H1 (cell line): ENCODE measurements around the gene ENO3. TPM values are rescaled to one million over a fixed set of nuclear protein-coding genes. Genes with fewer than 3 reads are reported as not detected.

ENCODE experiments used
- CTCF ChIA-PET: fragments of 300-600 bp; sonication (Branson Sonifier 250); formaldehyde crosslinking; loops from one replicate; lab custom pipeline; 2021; ENCODE audit not compliant: partially characterized antibody; lab: Charles Lee
- POLR2A ChIA-PET: fragments of 300-600 bp; sonication (Branson Sonifier 250); formaldehyde crosslinking; loops from one replicate; lab custom pipeline; 2021; ENCODE audit warnings: inconsistent platforms; ENCODE audit not compliant: partially characterized antibody; lab: Charles Lee
- DNase-seq, 2 experiments: peaks; one replicate each; pipeline versions ENCODE4 v3.0.0 to v3.0.0-alpha.2; 2010 to 2022; ENCODE audit warnings: low spot score in 2 of 2, low read depth in 1 of 2, mixed read lengths in 1 of 2
- FAIRE-seq: peaks from 2 replicates; lab custom pipeline; 2011; peaks lifted over from hg19 to GRCh38; lab: Jason Lieb, UNC
- H2AFZ ChIP-seq: 2 replicates; pipeline ENCODE4 v1.8.1; 2012; ENCODE audit warnings: low read length, inconsistent platforms
- H2AK5ac ChIP-seq: 2 replicates; pipeline ENCODE4 v1.6.1; 2013; ENCODE audit warnings: low read depth, low read length
- H2BK120ac ChIP-seq: replicated peaks from 2 replicates; pipeline ENCODE3; 2013; ENCODE audit warnings: low read depth, low read length, inconsistent platforms
- H2BK12ac ChIP-seq: 2 replicates; pipeline ENCODE4 v1.6.1; 2013; ENCODE audit warnings: low read depth, low read length
- H2BK15ac ChIP-seq: 2 replicates; pipeline ENCODE4 v1.6.1; 2013; ENCODE audit warnings: low read length
- H2BK20ac ChIP-seq: 2 replicates; pipeline ENCODE4 v1.6.1; 2013; ENCODE audit warnings: low read length
- H2BK5ac ChIP-seq: 2 replicates; pipeline ENCODE4 v1.6.1; 2013; ENCODE audit warnings: low read depth, low read length
- H3K14ac ChIP-seq: 2 replicates; pipeline ENCODE4 v1.6.1; 2013; ENCODE audit warnings: inconsistent platforms; ENCODE audit not compliant: insufficient read length
- H3K18ac ChIP-seq: 2 replicates; pipeline ENCODE4 v1.6.1; 2013; ENCODE audit warnings: low read length; ENCODE audit errors: extremely low read depth
- H3K23ac ChIP-seq: 2 replicates; pipeline ENCODE4 v1.6.1; 2013; ENCODE audit warnings: inconsistent platforms; ENCODE audit not compliant: insufficient read length
- H3K23me2 ChIP-seq: 2 replicates; pipeline ENCODE4 v1.6.1; 2013; ENCODE audit warnings: low read depth, low read length
- H3K27ac ChIP-seq: 2 replicates; pipeline ENCODE4 v1.6.1; 2011; ENCODE audit warnings: low read depth, low read length, inconsistent platforms
- H3K27me3 ChIP-seq, 4 experiments: replicated peaks in 1 of 4; 1 replicate in 1 of 4; 2 replicates in 3 of 4; pipeline versions ENCODE4 v1.6.1 to v1.8.1; 2011 to 2013; ENCODE audit warnings: low read length in 3 of 4, mild to moderate bottlenecking in 3 of 4, inconsistent platforms in 2 of 4, mixed read lengths in 2 of 4, moderate library complexity in 1 of 4; ENCODE audit not compliant: control insufficient read depth in 3 of 4, insufficient read depth in 3 of 4; ENCODE audit errors: extremely low read depth in 1 of 4
- H3K36me3 ChIP-seq, 4 experiments: 2 replicates each; pipeline versions ENCODE4 v1.6.1 to v1.8.1; 2011 to 2013; ENCODE audit warnings: mild to moderate bottlenecking in 4 of 4, low read length in 3 of 4, moderate library complexity in 2 of 4, control low read depth in 1 of 4, inconsistent platforms in 1 of 4; ENCODE audit not compliant: insufficient read depth in 4 of 4, control insufficient read depth in 2 of 4
- H3K4ac ChIP-seq: replicated peaks from 2 replicates; pipeline ENCODE3; 2013; ENCODE audit warnings: low read length, low read depth, mixed read lengths, inconsistent platforms; ENCODE audit not compliant: insufficient read length
- H3K4me1 ChIP-seq, 4 experiments: replicated peaks in 1 of 4; 1 replicate in 1 of 4; 2 replicates in 3 of 4; pipeline versions ENCODE4 v1.6.1 to v1.8.1; 2011 to 2013; ENCODE audit warnings: low read length in 3 of 4, inconsistent platforms in 2 of 4, mixed read lengths in 1 of 4; ENCODE audit not compliant: insufficient read depth in 4 of 4, control insufficient read depth in 3 of 4
- H3K4me2 ChIP-seq, 2 experiments: 2 replicates each; pipeline versions ENCODE4 v1.6.1 to v1.8.1; 2011 to 2013; ENCODE audit warnings: low read depth in 2 of 2, low read length in 2 of 2, control low read depth in 1 of 2, inconsistent platforms in 1 of 2, mild to moderate bottlenecking in 1 of 2; ENCODE audit not compliant: insufficient read depth in 1 of 2
- H3K4me3 ChIP-seq, 4 experiments: fragments of 200-600, 300-600 bp in 1 of 4; sonication (generic), shearing (Covaris generic), sonication (Bioruptor Twin) in 1 of 4; 2 replicates each; pipeline versions ENCODE4 v1.5.1 to v1.8.1; 2011 to 2016; ENCODE audit warnings: low read length in 4 of 4, low read depth in 3 of 4, control low read depth in 2 of 4, inconsistent platforms in 2 of 4, mild to moderate bottlenecking in 2 of 4, mixed read lengths in 1 of 4, moderate library complexity in 1 of 4; ENCODE audit not compliant: insufficient read depth in 2 of 4; ENCODE audit errors: extremely low read depth in 1 of 4
- H3K56ac ChIP-seq: replicated peaks from 2 replicates; pipeline ENCODE3; 2013; ENCODE audit warnings: low read depth, mild to moderate bottlenecking, mixed read lengths, low read length, inconsistent platforms; ENCODE audit not compliant: insufficient read length
- H3K79me1 ChIP-seq: 2 replicates; pipeline ENCODE4 v1.6.1; 2013; ENCODE audit warnings: low read depth, low read length, control low read depth
- H3K79me2 ChIP-seq, 2 experiments: 2 replicates each; pipeline versions ENCODE4 v1.6.1 to v1.8.1; 2012 to 2013; ENCODE audit warnings: low read length in 2 of 2, mild to moderate bottlenecking in 2 of 2, inconsistent platforms in 1 of 2; ENCODE audit not compliant: insufficient read depth in 2 of 2, control insufficient read depth in 1 of 2
- H3K9ac ChIP-seq, 4 experiments: replicated peaks in 1 of 4; 1 replicate in 1 of 4; 2 replicates in 3 of 4; pipeline versions ENCODE4 v1.6.1 to v1.8.1; 2011 to 2013; ENCODE audit warnings: low read depth in 3 of 4, low read length in 3 of 4, control low read depth in 2 of 4, mild to moderate bottlenecking in 2 of 4, moderate library complexity in 2 of 4, inconsistent platforms in 1 of 4; ENCODE audit errors: extremely low read depth in 1 of 4
- H3K9me3 ChIP-seq, 2 experiments: 2 replicates each; pipeline versions ENCODE4 v1.6.1 to v1.8.1; 2012 to 2013; ENCODE audit warnings: mild to moderate bottlenecking in 2 of 2, moderate library complexity in 2 of 2, control low read depth in 1 of 2, inconsistent platforms in 1 of 2, low read depth in 1 of 2, low read length in 1 of 2, mixed read lengths in 1 of 2; ENCODE audit not compliant: insufficient read depth in 2 of 2
- H4K20me1 ChIP-seq, 2 experiments: replicated peaks in 1 of 2; 2 replicates each; pipeline versions ENCODE3 to v1.8.1; 2011 to 2013; ENCODE audit warnings: inconsistent platforms in 2 of 2, low read length in 2 of 2, mild to moderate bottlenecking in 1 of 2; ENCODE audit not compliant: insufficient read depth in 2 of 2, control insufficient read depth in 1 of 2
- H4K5ac ChIP-seq: 2 replicates; pipeline ENCODE4 v1.6.1; 2013; ENCODE audit warnings: low read length, low read depth, mixed read lengths, inconsistent platforms; ENCODE audit not compliant: insufficient read length
- H4K8ac ChIP-seq: 2 replicates; pipeline ENCODE4 v1.8.0; 2013; ENCODE audit warnings: mild to moderate bottlenecking, moderate library complexity, low read length, inconsistent platforms; ENCODE audit not compliant: insufficient read depth; ENCODE audit errors: extremely low read depth
- H4K91ac ChIP-seq: replicated peaks from 2 replicates; pipeline ENCODE3; 2013; ENCODE audit warnings: low read length, mixed read lengths, inconsistent platforms; ENCODE audit not compliant: insufficient read length
- E2F6 ChIP-seq: IDR thresholded peaks from 2 replicates; pipeline ENCODE4 v1.6.1; 2012; ENCODE audit warnings: inconsistent platforms
- HDAC2 ChIP-seq, 2 experiments: fragments of 300-600 bp in 1 of 2; sonication (generic) in 1 of 2; IDR thresholded peaks; 2 replicates each; pipeline ENCODE4 v1.6.1; 2011 to 2012; ENCODE audit warnings: low read depth in 2 of 2, low read length in 2 of 2, mild to moderate bottlenecking in 2 of 2, moderate library complexity in 2 of 2, borderline replicate concordance in 1 of 2, inconsistent platforms in 1 of 2
- JUN ChIP-seq: IDR thresholded peaks from 2 replicates; pipeline ENCODE4 v1.6.1; 2011; ENCODE audit warnings: low read depth, mild to moderate bottlenecking, improper control_type of control experiment, low read length
- KDM4A ChIP-seq: IDR thresholded peaks from one replicate; pipeline ENCODE4 v1.7.1; 2012; ENCODE audit warnings: low read depth, mild to moderate bottlenecking, moderate library complexity, low read length, inconsistent platforms; ENCODE audit not compliant: severe bottlenecking
- KDM5A ChIP-seq: fragments of 200-600 bp; IDR thresholded peaks from 2 replicates; pipeline ENCODE4 v1.7.1; 2012; ENCODE audit warnings: mild to moderate bottlenecking, low read length, inconsistent platforms, mixed read lengths
- NRF1 ChIP-seq: IDR thresholded peaks from 2 replicates; pipeline ENCODE4 v1.6.1; 2011; ENCODE audit warnings: mild to moderate bottlenecking, low read depth, low read length, improper control_type of control experiment
- SIN3A ChIP-seq, 2 experiments: IDR thresholded peaks in 1 of 2; conservative IDR thresholded peaks in 1 of 2; 2 replicates each; pipeline ENCODE4 v1.6.1; 2011 to 2012; ENCODE audit warnings: low read length in 2 of 2, improper control_type of control experiment in 1 of 2, low read depth in 1 of 2, mild to moderate bottlenecking in 1 of 2
- SIRT6 ChIP-seq: IDR thresholded peaks from one replicate; pipeline ENCODE4 v1.7.1; 2012; ENCODE audit warnings: low read length, inconsistent platforms
- SP1 ChIP-seq: IDR thresholded peaks from 2 replicates; pipeline ENCODE4 v1.6.1; 2011; ENCODE audit warnings: low read depth, low read length
- SP2 ChIP-seq: IDR thresholded peaks from 2 replicates; pipeline ENCODE4 v1.6.1; 2012; ENCODE audit warnings: mild to moderate bottlenecking, low read length, inconsistent platforms
- SUZ12 ChIP-seq: fragments of 200-600 bp; sonication (generic); IDR thresholded peaks from 2 replicates; pipeline ENCODE4 v1.6.1; 2012; ENCODE audit warnings: mild to moderate bottlenecking, inconsistent platforms, low read length, moderate library complexity, mixed read lengths
- TBP ChIP-seq: IDR thresholded peaks from 2 replicates; pipeline ENCODE4 v1.6.1; 2011; ENCODE audit warnings: low read depth, low read length, improper control_type of control experiment
- WGBS, 2 experiments: shearing (Covaris generic) in 1 of 2; methylation state at CpG; one replicate each; pipeline versions ENCODE4 v1.1.6 to v1.1.7; 2013 to 2015; ENCODE audit warnings: low lambda C conversion rate in 2 of 2, mixed read lengths in 2 of 2, inconsistent platforms in 1 of 2, low coverage in 1 of 2, missing lambda C conversion rate in 1 of 2; ENCODE audit not compliant: insufficient replicate concordance in 2 of 2, insufficient coverage in 1 of 2, insufficient read length in 1 of 2; ENCODE audit errors: extremely low coverage in 1 of 2, missing lambda C conversion rate in 1 of 2; 5-methylcytosine and 5-hydroxymethylcytosine counted together
- polyA plus RNA-seq, 7 experiments: library from polyadenylated mRNA; depleted of rRNA in 3 of 7; stranded (reverse) in 5 of 7; unstranded in 2 of 7; fragments of >200 nt in 5 of 7; fragments of 200-250 nt in 2 of 7; gene quantifications; 1 replicate in 5 of 7; 2 replicates in 1 of 7; 4 replicates in 1 of 7; pipeline versions ENCODE4 v1.2.1 to v1.2.3, GENCODE V29; 2011 to 2013; ENCODE audit warnings: missing spikeins in 2 of 7, mixed read lengths in 2 of 7
- total RNA-seq: library from RNA; stranded (reverse); fragmentation: NEBNext Ultra II Directional; extraction: Animal tissue kit (Norgen Biotek cat#: 25700); gene quantifications from 2 replicates; pipeline ENCODE4 v1.2.1, GENCODE V29; 2021

The ENO3 gene
- total and polyA plus RNA-seq, 2 of the 8 experiments (the other 6 are each of a cell fraction or from before 2014, with no cell fraction given): 25.0 to 25.7 TPM

GRCh38 chr17:4970273-4970672 is 19.4 kb downstream of the ENO3 start:
- Histone ChIP-seq H3K4me2 (no peak overlapping the region; a peak in 1 of 4 replicates), H3K4ac (no peak overlapping the region), H4K20me1 (peaks cover 2 to 11% of the 10 kb centered on the region in 2 experiments), H3K9ac (no peak overlapping the region), H2BK20ac (no peak overlapping the region), H3K14ac (no peak overlapping the region), H4K5ac (no peak overlapping the region), H3K9me3 (no peaks in the 10 kb centered on the region), H3K27ac (no peak overlapping the region), H4K91ac (no peak overlapping the region), H2AK5ac (0 out of 2 replicates have a peak overlapping the region, but pooled peaks have one; percentile 30), H3K79me1 (peaks cover 3% of the 10 kb centered on the region; the same call in 1 of the 2 replicates), H3K56ac (no peak overlapping the region), H3K4me3 (no peak overlapping the region), H3K23me2 (peaks cover 19% of the 10 kb centered on the region; the same call in 1 of the 2 replicates), H3K4me1 (peaks cover 2 to 16% (median 9%) of the 10 kb centered on the region in 4 experiments), H3K27me3 (peaks cover 0 to 27% (median 15%) of the 10 kb centered on the region in 4 experiments; a peak in 5 of 7 replicates), H2AFZ (no peak overlapping the region), H3K79me2 (peaks cover 0 to 15% of the 10 kb centered on the region in 2 experiments; a peak in 2 of 4 replicates), H4K8ac (no peak overlapping the region), H3K36me3 (peaks cover 0 to 11% (median 0%) of the 10 kb centered on the region in 4 experiments; a peak in 1 of 8 replicates), H3K18ac (no peak overlapping the region), H2BK5ac (no peak overlapping the region), H2BK15ac (no peak overlapping the region), H2BK120ac (no peak overlapping the region), H2BK12ac (no peak overlapping the region), H3K23ac (no peak overlapping the region)
- 97% methylated on average over 8 of the region's 8 CpGs; no CpG with 5 or more reads in 1 of the 2 experiments for WGBS, 2 experiments
- DNase-seq (no peak), FAIRE-seq (no peak)
- ChIA-PET CTCF (interaction anchor here (1.2 to 6.2 kb wide), 6 partner anchors 10 to 61 kb away, joined by 3 to 31 read pairs (median 13); partner anchors contain the start of gene CAMTA2), POLR2A (interaction anchor here (1.0 to 32.4 kb wide), 5 partner anchors 8 to 108 kb away, joined by 3 to 987 read pairs (median 62); partner anchors contain the start of genes CAMTA2, ENO3, PFN1 and RNF167)
- TF ChIP-seq TBP: no peak
- TF ChIP-seq SP1: no peak
- TF ChIP-seq NRF1: no peak
- TF ChIP-seq SIRT6: no peak
- TF ChIP-seq SP2: no peak
- no peak for TF ChIP-seq SUZ12
- no peak for TF ChIP-seq JUN
- TF ChIP-seq E2F6: no peak
- no peak for TF ChIP-seq KDM4A
- no peak for TF ChIP-seq HDAC2 (IDR thresholded peaks at IDR 0.05; ENCODE audit: borderline replicate concordance in 1 of 2, low read depth in 2 of 2, low read length in 2 of 2)
- no peak for TF ChIP-seq SIN3A (conservative IDR thresholded peaks at IDR 0.05 in 1 of 2, IDR thresholded peaks at IDR 0.05 in 1 of 2; ENCODE audit: low read depth in 1 of 2, low read length in 2 of 2)
- TF ChIP-seq KDM5A: no peak
